K562 (cell line): ENCODE data around the gene PCP4L1. TPM values are rescaled to one million over a fixed set of nuclear protein-coding genes. Genes with fewer than 3 reads are reported as not detected.

Experiments used
- CC2D1A ChIP-seq: fragments of 450-650 bp; IDR thresholded peaks from 2 replicates; pipeline ENCODE4 v1.6.1; 2017; ENCODE audit warnings: mild to moderate bottlenecking
- CCNT2 ChIP-seq: IDR thresholded peaks from 2 replicates; pipeline ENCODE4 v1.6.1; 2011; ENCODE audit warnings: borderline replicate concordance, low read depth, mild to moderate bottlenecking, moderate library complexity, mixed read lengths, low read length; ENCODE audit not compliant: insufficient read length; ENCODE audit errors: extremely low read depth
- CREB1 ChIP-seq, 2 experiments: sonication (generic) in 1 of 2; formaldehyde crosslinking in 1 of 2; IDR thresholded peaks; 2 replicates each; pipeline versions ENCODE4 v1.6.1 to v1.8.0; 2012 to 2022; ENCODE audit warnings: inconsistent platforms in 1 of 2, mild to moderate bottlenecking in 1 of 2, missing genetic modification reagents in 1 of 2, moderate library complexity in 1 of 2
- CSDE1 ChIP-seq, 2 experiments: fragments of 450-650 bp; IDR thresholded peaks; 2 replicates each; pipeline ENCODE4 v1.6.1; 2016; ENCODE audit warnings: mild to moderate bottlenecking in 1 of 2
- ETS2 ChIP-seq: IDR thresholded peaks from 2 replicates; pipeline ENCODE4 v1.6.1; 2016; ENCODE audit warnings: borderline replicate concordance, missing genetic modification characterization, mild to moderate bottlenecking, moderate library complexity, missing compliant biosample characterization; ENCODE audit not compliant: poor library complexity, severe bottlenecking
- FIP1L1 ChIP-seq: fragments of 200-400 bp; formaldehyde crosslinking; IDR thresholded peaks from 2 replicates; pipeline ENCODE4 v1.6.1; 2018; ENCODE audit warnings: mild to moderate bottlenecking, low read depth, low read length; ENCODE audit not compliant: poor library complexity, severe bottlenecking
- FOXA1 ChIP-seq: fragments of 450-650 bp; IDR thresholded peaks from 2 replicates; pipeline ENCODE4 v1.6.1; 2016; ENCODE audit warnings: mild to moderate bottlenecking, borderline replicate concordance
- KAT8 ChIP-seq: fragments of 450-650 bp; IDR thresholded peaks from 2 replicates; pipeline ENCODE4 v1.6.1; 2016; ENCODE audit warnings: low read depth, mild to moderate bottlenecking
- KDM4B ChIP-seq, 2 experiments: fragments of 450-650 bp in 1 of 2; sonication (generic) in 1 of 2; IDR thresholded peaks; 2 replicates each; pipeline ENCODE4 v1.6.1; 2016 to 2017; ENCODE audit warnings: borderline replicate concordance in 2 of 2, antibody characterized with exemption in 1 of 2, low read depth in 1 of 2, mild to moderate bottlenecking in 1 of 2
- MCM3 ChIP-seq: fragments of 450-650 bp; IDR thresholded peaks from 2 replicates; pipeline ENCODE4 v1.6.1; 2016
- MCM7 ChIP-seq, 2 experiments: fragments of 450-650 bp; IDR thresholded peaks; 2 replicates each; pipeline ENCODE4 v1.6.1; 2016 to 2018
- MXI1 ChIP-seq: IDR thresholded peaks from 2 replicates; pipeline ENCODE4 v1.6.1; 2011; ENCODE audit warnings: low read depth, mild to moderate bottlenecking, improper control_type of control experiment, low read length
- MYC ChIP-seq, 2 experiments: fragments of 250-450 bp in 1 of 2; sonication (Bioruptor Pico) in 1 of 2; IDR thresholded peaks; 2 replicates each; pipeline versions ENCODE4 v1.5.1 to v1.6.1; 2012 to 2021; ENCODE audit warnings: low read depth in 2 of 2, borderline replicate concordance in 1 of 2, improper control_type of control experiment in 1 of 2, low read length in 1 of 2, mild to moderate bottlenecking in 1 of 2, moderate library complexity in 1 of 2
- NR2C2 ChIP-seq, 2 experiments: fragments of 200-800 bp in 1 of 2; sonication (Bioruptor generic) in 1 of 2; sonication (generic) in 1 of 2; formaldehyde crosslinking in 1 of 2; IDR thresholded peaks; 2 replicates each; pipeline versions ENCODE4 v1.6.1 to v1.8.0; 2016 to 2022; ENCODE audit warnings: mild to moderate bottlenecking in 1 of 2, missing compliant biosample characterization in 1 of 2, missing genetic modification characterization in 1 of 2, missing genetic modification reagents in 1 of 2
- RFX5 ChIP-seq: IDR thresholded peaks from 2 replicates; pipeline ENCODE4 v1.6.1; 2011; ENCODE audit warnings: low read depth, mild to moderate bottlenecking, improper control_type of control experiment, low read length
- VEZF1 ChIP-seq: fragments of 200-800 bp; sonication (Bioruptor generic); IDR thresholded peaks from 2 replicates; pipeline ENCODE4 v1.6.1; 2017; ENCODE audit warnings: missing genetic modification characterization, missing compliant biosample characterization
- ZBTB2 ChIP-seq: fragments of 450-650 bp; IDR thresholded peaks from 2 replicates; pipeline ENCODE4 v1.6.1; 2016; ENCODE audit warnings: antibody characterized with exemption
- ZEB2 ChIP-seq: fragments of 450-650 bp; IDR thresholded peaks from 2 replicates; pipeline ENCODE4 v1.6.1; 2016
- ZNF280B ChIP-seq: fragments of 250-450 bp; sonication (Bioruptor Pico); IDR thresholded peaks from 2 replicates; pipeline ENCODE4 v1.5.1; 2021; ENCODE audit warnings: mild to moderate bottlenecking
- ZNF696 ChIP-seq: fragments of 250-450 bp; sonication (Bioruptor Pico); conservative IDR thresholded peaks from 2 replicates; pipeline ENCODE4 v1.4.0; 2020; ENCODE audit warnings: mild to moderate bottlenecking, moderate library complexity
- polyA plus RNA-seq, 8 experiments: library from polyadenylated mRNA; depleted of rRNA in 4 of 8; stranded (reverse) in 5 of 8; unstranded in 3 of 8; fragments of >200 nt; fragmentation: Nextera tagmentation in 2 of 8; fragmentation: Illumina TruSeq in 1 of 8; extraction: Ambion mirVana in 2 of 8; extraction: Trizol in 1 of 8; gene quantifications; 2 replicates each; pipeline versions ENCODE4 v1.2.1 to v1.2.3, GENCODE V29; 2011 to 2014; ENCODE audit warnings: inconsistent platforms in 1 of 8, missing spikeins in 1 of 8
- total RNA-seq, 7 experiments: library from RNA; depleted of rRNA in 6 of 7; stranded (reverse); fragments of >200 nt in 6 of 7; fragmentation: Illumina TruSeq in 2 of 7; extraction: Trizol in 2 of 7; gene quantifications; 2 replicates each; pipeline versions ENCODE4 v1.2.1 to v1.2.3, GENCODE V29; 2011 to 2021; ENCODE audit warnings: low replicate concordance in 1 of 7
- TF ChIP-seq, protein P1 (sequence below): fragments of 200-400 bp; formaldehyde crosslinking; IDR thresholded peaks from 2 replicates; pipeline ENCODE4 v1.6.1; 2017; ENCODE audit warnings: mild to moderate bottlenecking, low read depth, low read length, moderate library complexity

Gene PCP4L1
- total and polyA plus RNA-seq, 9 of the 15 experiments (the other 6 are each of a cell fraction or from before 2014, with no cell fraction given) = not detected

DNA sequence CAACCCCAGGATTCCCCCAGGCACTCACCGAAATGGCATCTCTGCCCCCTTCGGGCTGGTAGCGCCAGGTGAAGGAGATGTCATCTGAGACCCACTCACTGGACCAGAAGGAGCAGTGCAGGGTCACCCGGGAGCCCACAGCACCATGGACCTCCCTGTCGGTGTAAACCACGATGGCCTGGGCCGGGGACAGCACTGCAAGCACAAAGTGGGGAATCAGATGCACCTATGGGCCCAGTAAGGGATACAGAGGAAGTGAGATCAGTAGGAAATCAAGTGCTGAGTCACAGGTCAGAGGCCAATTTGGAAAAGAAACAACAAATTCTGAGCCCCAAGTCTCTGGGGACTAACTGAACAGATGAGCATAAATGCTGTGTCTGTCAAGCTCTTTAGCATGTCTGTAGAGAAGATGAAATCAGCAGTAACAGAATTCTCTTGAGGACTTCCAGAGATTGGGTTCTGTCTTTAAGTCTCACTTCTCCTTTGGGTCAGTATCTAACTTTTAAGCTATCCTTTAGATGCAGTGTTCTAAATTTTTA lies 48.8 kb downstream of the PCP4L1 start (continued):
- TF ChIP-seq, protein P1, sequence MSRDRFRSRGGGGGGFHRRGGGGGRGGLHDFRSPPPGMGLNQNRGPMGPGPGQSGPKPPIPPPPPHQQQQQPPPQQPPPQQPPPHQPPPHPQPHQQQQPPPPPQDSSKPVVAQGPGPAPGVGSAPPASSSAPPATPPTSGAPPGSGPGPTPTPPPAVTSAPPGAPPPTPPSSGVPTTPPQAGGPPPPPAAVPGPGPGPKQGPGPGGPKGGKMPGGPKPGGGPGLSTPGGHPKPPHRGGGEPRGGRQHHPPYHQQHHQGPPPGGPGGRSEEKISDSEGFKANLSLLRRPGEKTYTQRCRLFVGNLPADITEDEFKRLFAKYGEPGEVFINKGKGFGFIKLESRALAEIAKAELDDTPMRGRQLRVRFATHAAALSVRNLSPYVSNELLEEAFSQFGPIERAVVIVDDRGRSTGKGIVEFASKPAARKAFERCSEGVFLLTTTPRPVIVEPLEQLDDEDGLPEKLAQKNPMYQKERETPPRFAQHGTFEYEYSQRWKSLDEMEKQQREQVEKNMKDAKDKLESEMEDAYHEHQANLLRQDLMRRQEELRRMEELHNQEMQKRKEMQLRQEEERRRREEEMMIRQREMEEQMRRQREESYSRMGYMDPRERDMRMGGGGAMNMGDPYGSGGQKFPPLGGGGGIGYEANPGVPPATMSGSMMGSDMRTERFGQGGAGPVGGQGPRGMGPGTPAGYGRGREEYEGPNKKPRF = no peak
- no peak for TF ChIP-seq CSDE1 (IDR thresholded peaks at IDR 0.05)
- no peak for TF ChIP-seq MYC (IDR thresholded peaks at IDR 0.05; ENCODE audit: low read depth, low read length)
- TF ChIP-seq MYC (CRISPR knock-in tag; IDR thresholded peaks at IDR 0.05; ENCODE audit: borderline replicate concordance, low read depth) = no peak
- TF ChIP-seq NR2C2 (CRISPR knock-in tag; IDR thresholded peaks at IDR 0.05) = 0 out of 2 replicates have a peak, but pooled peaks have one; percentile 73
- peak; percentile 94 for TF ChIP-seq NR2C2 (tag; IDR thresholded peaks at IDR 0.05)
- TF ChIP-seq MXI1 = no peak
- TF ChIP-seq ZBTB2 = no peak; the same call in 1 of the 2 replicates
- TF ChIP-seq ZNF696 (CRISPR knock-in tag) = no peak
- TF ChIP-seq CC2D1A = no peak
- no peak for TF ChIP-seq CREB1 (IDR thresholded peaks at IDR 0.05)
- TF ChIP-seq CREB1 (CRISPR knock-in tag; IDR thresholded peaks at IDR 0.05) = no peak
- no peak for TF ChIP-seq RFX5
- TF ChIP-seq ZEB2 = 0 out of 2 replicates have a peak, but pooled peaks have one; percentile 31
- TF ChIP-seq FIP1L1 = no peak
- no peak for TF ChIP-seq KAT8
- no peak for TF ChIP-seq MCM3
- TF ChIP-seq ETS2 (tag) = no peak
- TF ChIP-seq VEZF1 = no peak; the same call in 1 of the 2 replicates
- no peak for TF ChIP-seq KDM4B (IDR thresholded peaks at IDR 0.05; ENCODE audit: borderline replicate concordance in 2 of 2, low read depth in 1 of 2)
- TF ChIP-seq FOXA1 = no peak
- no peak for TF ChIP-seq CCNT2
- TF ChIP-seq ZNF280B (CRISPR knock-in tag) = no peak
- no peak for TF ChIP-seq MCM7 (IDR thresholded peaks at IDR 0.05)
